Upper lobe of right lung (tissue), 1 donor: ENCODE results near the gene FAM221A. TPM values are rescaled to one million over a fixed set of nuclear protein-coding genes. Genes with fewer than 3 reads are reported as not detected.

Source experiments
- ATAC-seq: fragments of 200-7000 bp; cut with Tn5 transposase; one replicate; pipeline ENCODE4 v1.9.1; 2020; ENCODE audit warnings: mild to moderate bottlenecking, moderate library complexity
- DNase-seq: peaks from one replicate; pipeline ENCODE4 v3.0.0-alpha.2; 2020
- H3K27ac ChIP-seq: fragments of 200-600 bp; one replicate; pipeline ENCODE4 v1.8.0; 2022
- H3K27me3 ChIP-seq: fragments of 200-600 bp; one replicate; pipeline ENCODE4 v1.8.0; 2022; ENCODE audit warnings: mild to moderate bottlenecking
- H3K36me3 ChIP-seq: fragments of 200-600 bp; one replicate; pipeline ENCODE4 v1.8.0; 2022
- H3K4me1 ChIP-seq: fragments of 200-600 bp; one replicate; pipeline ENCODE4 v1.8.0; 2022
- H3K4me3 ChIP-seq: fragments of 200-600 bp; one replicate; pipeline ENCODE4 v1.8.0; 2022; ENCODE audit warnings: mild to moderate bottlenecking
- H3K9me3 ChIP-seq: fragments of 200-600 bp; one replicate; pipeline ENCODE4 v1.8.0; 2022
- CTCF ChIP-seq: fragments of 200-600 bp; IDR thresholded peaks from one replicate; pipeline ENCODE4 v1.8.0; 2022; ENCODE audit warnings: antibody characterized with exemption
- intact Hi-C: fragments of 100-400 bp; cut with DNase I; formaldehyde crosslinking; loops from one replicate; pipeline ENCODE4 v1.11.0; 2022
- total RNA-seq: library from RNA; stranded (reverse); fragmentation: NEBNext Ultra II Directional; extraction: Animal tissue kit (Norgen Biotek cat#: 25700); gene quantifications from one replicate; pipeline ENCODE4 v1.2.1, GENCODE V29; 2021
- donor health status: DM: no; HTN: yes; CAD: no; lungs with severe emphysema.

FAM221A gene
- total RNA-seq, 1 donor from 2014 or later = 9.0 TPM

GRCh38 chr7:23689165-23689564 is 9.2 kb downstream of the FAM221A start:
- intact Hi-C loops = no loop called here
- Histone ChIP-seq H3K4me1 (no peaks in the 10 kb centered on the region), H3K36me3 (peaks cover 46% of the 10 kb centered on the region), H3K27ac (no peak overlapping the region), H3K4me3 (no peak overlapping the region), H3K27me3 (no peaks in the 10 kb centered on the region), H3K9me3 (no peaks in the 10 kb centered on the region)
- ATAC-seq (no peak), DNase-seq (no peak)
- TF ChIP-seq CTCF = no peak

- H3K9me3 ChIP-seq = no peaks in the 10 kb centered on the region
- ATAC-seq (no peak), DNase-seq (no peak)
- no peak overlapping the region for H3K27ac ChIP-seq
- peaks cover 61% of the 10 kb centered on the region for H3K36me3 ChIP-seq
- no peaks in the 10 kb centered on the region for H3K4me1 ChIP-seq
- no peaks in the 10 kb centered on the region for H3K27me3 ChIP-seq
- no peak overlapping the region for H3K4me3 ChIP-seq
- TF ChIP-seq CTCF = no peak
- intact Hi-C loops = no loop called here
Observed at GRCh38 chr7:23691320-23691719, 11.3 kb downstream of the FAM221A start.

- DNase-seq (no peak), ATAC-seq (no peak)
- no peaks in the 10 kb centered on the region for H3K9me3 ChIP-seq
- H3K27ac ChIP-seq = no peak overlapping the region
- H3K27me3 ChIP-seq = no peaks in the 10 kb centered on the region
- intact Hi-C loops = no loop called here
- H3K36me3 ChIP-seq = peaks cover 60% of the 10 kb centered on the region
- no peaks in the 10 kb centered on the region for H3K4me1 ChIP-seq
- no peak for TF ChIP-seq CTCF
- H3K4me3 ChIP-seq = no peak overlapping the region
Observed at GRCh38 chr7:23693224-23693623, 13.2 kb downstream of the FAM221A start.

- Histone ChIP-seq H3K27me3 (no peaks in the 10 kb centered on the region), H3K4me1 (no peaks in the 10 kb centered on the region), H3K4me3 (no peak overlapping the region), H3K27ac (no peak overlapping the region), H3K36me3 (peaks cover 36% of the 10 kb centered on the region), H3K9me3 (no peaks in the 10 kb centered on the region)
- DNase-seq = peak; percentile 78
- intact Hi-C loops = no loop called here
- ATAC-seq = peak; percentile 88
- TF ChIP-seq CTCF = peak; percentile 70
Observed at GRCh38 chr7:23696916-23697441, 17.0 kb downstream of the FAM221A start.

- peaks cover 32% of the 10 kb centered on the region for H3K36me3 ChIP-seq
Observed at GRCh38 chr7:23698822-23699221, 18.8 kb downstream of the FAM221A start.

More at GRCh38 chr7:23698822-23699221, 18.8 kb downstream of the FAM221A start:
- ATAC-seq = no peak
- no peaks in the 10 kb centered on the region for H3K27me3 ChIP-seq
- intact Hi-C loops = no loop called here
- no peak overlapping the region for H3K27ac ChIP-seq
- H3K4me3 ChIP-seq = no peak overlapping the region
- H3K4me1 ChIP-seq = no peaks in the 10 kb centered on the region
- no peaks in the 10 kb centered on the region for H3K9me3 ChIP-seq
- no peak for DNase-seq
- no peak for TF ChIP-seq CTCF
